NCI-H2196 (cell line): ENCODE data around the gene ATP13A5.

ENCODE experiments used
- DNase-seq: peaks from one replicate; lab custom pipeline; 2025; ENCODE audit not compliant: unreplicated experiment; lab: John Stamatoyannopoulos, UW

Gene ATP13A5

GRCh38 chr3:193378706-193379105 is at the start of gene ATP13A5:
Gene ATP13A5 (minus strand): TSS chr3:193378753. CDS start chr3:193378725, 28 bp downstream.
- DNase-seq: no peak

- no peak for DNase-seq
These were observed 40.2 kb upstream of the ATP13A5 start for GRCh38 chr3:193418576-193419373.

- DNase-seq: no peak
These were observed 38.1 kb upstream of the ATP13A5 start for GRCh38 chr3:193416629-193417028.

- DNase-seq: no peak
These were observed 29.1 kb upstream of the ATP13A5 start for GRCh38 chr3:193407688-193408087.

- no peak for DNase-seq
These were observed 28.6 kb upstream of the ATP13A5 start for GRCh38 chr3:193407112-193407511.

- DNase-seq: no peak
These were observed 24.8 kb upstream of the ATP13A5 start for GRCh38 chr3:193403307-193403706.

- DNase-seq: peak; percentile 59
These were observed 21.8 kb upstream of the ATP13A5 start for GRCh38 chr3:193400304-193400703.

- DNase-seq: no peak
These were observed 18.1 kb upstream of the ATP13A5 start for GRCh38 chr3:193396451-193397244.

GRCh38 chr3:193391902-193392301 is 13.3 kb upstream of the ATP13A5 start:
- peak; percentile 42 for DNase-seq

GRCh38 chr3:193389335-193389734 is 10.8 kb upstream of the ATP13A5 start:
- DNase-seq: no peak

- no peak for DNase-seq
These were observed 9.8 kb upstream of the ATP13A5 start for GRCh38 chr3:193388361-193388760.

GRCh38 chr3:193387596-193387995 is 9.0 kb upstream of the ATP13A5 start:
- DNase-seq: no peak

- no peak for DNase-seq
These were observed 962 bp downstream of the ATP13A5 start for GRCh38 chr3:193377591-193377990.

GRCh38 chr3:193375614-193376013 is 2.9 kb downstream of the ATP13A5 start:
- DNase-seq: no peak

GRCh38 chr3:193372783-193373182 is 5.8 kb downstream of the ATP13A5 start:
- no peak for DNase-seq

- DNase-seq: no peak
These were observed 10.7 kb downstream of the ATP13A5 start for GRCh38 chr3:193367868-193368267.

- DNase-seq: no peak
These were observed 21.3 kb downstream of the ATP13A5 start for GRCh38 chr3:193357291-193357690.

- DNase-seq: no peak
These were observed 24.1 kb downstream of the ATP13A5 start for GRCh38 chr3:193354423-193354822.

- DNase-seq: no peak
These were observed 27.8 kb downstream of the ATP13A5 start for GRCh38 chr3:193350744-193351143.

- DNase-seq: no peak
These were observed 29.9 kb downstream of the ATP13A5 start for GRCh38 chr3:193348686-193349085.

- DNase-seq: peak; percentile 42
These were observed 30.7 kb downstream of the ATP13A5 start for GRCh38 chr3:193347521-193348501.
